Femur (tissue), 1 donor: ENCODE results near the gene NTF3.

Source experiments
- DNase-seq: peaks from one replicate; pipeline ENCODE4 v3.0.0-alpha.2; 2017

The NTF3 gene

DNA sequence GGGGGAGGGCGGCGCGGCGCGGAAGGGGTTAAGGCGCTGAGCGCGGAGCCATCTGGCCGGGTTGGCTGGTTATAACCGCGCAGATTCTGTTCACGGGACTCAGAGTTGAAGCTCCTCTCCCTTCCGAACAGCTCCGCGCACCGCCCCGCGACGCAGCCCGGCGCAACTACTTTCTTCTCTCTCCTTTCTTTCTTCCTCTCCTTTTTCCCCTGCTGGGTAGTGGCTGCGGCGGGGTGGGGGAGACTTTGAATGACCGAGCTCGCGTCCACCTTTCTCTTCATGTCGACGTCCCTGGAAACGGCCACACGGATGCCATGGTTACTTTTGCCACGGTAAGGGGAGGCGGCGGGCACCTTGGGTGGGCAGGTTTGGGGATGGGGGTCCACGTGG lies at the start of gene NTF3:
NTF3 (plus strand) TSS at position 98 of the 390 bp plus-strand sequence; CDS start at position 315, 217 bp downstream.
- peak; percentile 68 for DNase-seq

DNA sequence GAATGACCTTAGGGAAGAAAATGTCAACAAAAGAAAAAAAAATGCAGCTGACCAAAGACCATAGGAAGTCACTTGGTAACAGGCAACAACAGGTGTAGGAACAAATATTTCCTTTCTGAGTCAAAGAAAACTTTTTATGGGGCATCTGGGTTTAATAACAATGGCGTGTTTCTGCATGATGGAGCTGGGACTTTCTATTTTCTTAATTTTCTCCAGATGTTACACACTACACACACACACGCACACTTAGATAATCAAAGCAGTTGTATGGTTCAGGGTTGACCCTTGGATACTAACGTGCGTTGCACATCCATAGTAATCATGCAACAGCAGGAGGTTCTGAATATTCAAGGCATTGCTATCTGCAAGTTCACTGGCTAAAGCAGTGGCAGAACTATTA lies 47.9 kb upstream of the NTF3 start:
- DNase-seq: no peak

DNA sequence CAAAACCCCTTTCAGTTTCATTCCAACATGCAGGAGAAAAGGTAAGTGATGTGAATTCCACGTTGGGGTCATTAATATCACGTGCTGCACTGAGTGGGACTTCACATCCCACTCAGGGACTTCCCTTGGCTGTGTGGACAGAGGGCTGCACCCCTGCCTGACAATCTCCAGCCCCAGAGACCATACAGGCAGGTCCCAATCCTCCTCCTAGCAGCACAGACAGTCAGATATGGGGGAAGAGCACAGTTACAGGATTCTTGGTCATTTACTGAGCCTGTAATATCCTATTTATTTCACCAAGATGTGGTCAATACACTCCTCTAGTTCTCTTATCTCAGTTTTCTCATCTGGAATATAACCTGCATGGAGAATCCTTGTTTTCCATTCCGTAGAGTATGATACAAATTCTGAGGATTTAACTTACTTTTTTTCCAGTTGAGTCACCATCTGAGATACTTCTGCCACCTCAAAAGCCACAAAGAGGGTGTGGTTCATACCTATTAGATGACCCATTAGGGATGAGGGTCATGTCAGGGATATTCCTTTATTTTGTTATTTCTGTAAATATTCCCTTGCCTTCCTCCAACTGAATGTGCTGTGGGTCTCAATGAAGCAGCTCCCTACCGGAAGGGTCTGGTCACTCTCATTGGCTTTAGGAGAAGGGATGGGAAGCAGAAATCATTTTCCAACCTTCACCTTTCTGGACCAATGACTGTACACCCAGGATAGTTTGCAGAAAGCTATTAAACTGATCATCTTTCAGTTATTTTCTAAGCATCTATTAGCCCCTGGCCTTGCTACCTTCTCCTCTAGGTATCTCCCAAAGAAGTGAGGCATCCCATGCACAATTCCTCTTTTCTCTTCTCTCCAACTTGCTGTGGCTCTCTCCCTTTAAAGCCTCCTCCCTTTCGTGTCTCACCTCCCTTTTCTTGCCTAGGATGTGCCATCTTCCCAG lies 43.0 kb upstream of the NTF3 start:
- no peak for DNase-seq

DNA sequence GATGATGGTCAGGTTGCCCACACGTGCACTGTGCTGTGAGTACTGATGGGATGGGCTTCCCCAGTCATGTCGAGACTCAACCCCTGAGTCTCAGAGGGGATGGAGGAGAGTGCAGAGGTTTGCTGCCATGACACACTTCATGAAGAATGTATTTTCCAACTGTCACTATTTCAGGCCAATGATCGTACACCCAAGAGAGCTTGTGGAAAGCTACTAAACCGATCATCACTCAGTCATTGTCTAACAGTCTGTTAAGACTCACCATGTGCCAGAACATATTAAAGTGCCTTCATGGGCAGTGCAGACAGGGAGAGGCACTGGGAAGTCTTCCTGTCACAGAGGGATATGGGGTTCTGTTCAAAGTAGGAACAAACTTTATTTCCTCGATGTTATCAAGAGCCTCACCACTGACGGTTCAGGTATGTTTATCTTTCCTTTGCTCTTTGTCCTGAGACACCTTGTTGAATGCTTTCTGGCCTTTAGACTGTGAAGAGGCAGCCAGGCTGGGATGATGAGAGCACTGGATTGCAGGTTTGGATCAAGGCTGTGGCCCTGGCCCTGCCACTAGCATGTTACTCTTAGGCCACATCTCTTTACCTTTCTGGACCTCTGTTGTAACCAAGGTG lies 41.6 kb upstream of the NTF3 start:
- DNase-seq: no peak

DNA sequence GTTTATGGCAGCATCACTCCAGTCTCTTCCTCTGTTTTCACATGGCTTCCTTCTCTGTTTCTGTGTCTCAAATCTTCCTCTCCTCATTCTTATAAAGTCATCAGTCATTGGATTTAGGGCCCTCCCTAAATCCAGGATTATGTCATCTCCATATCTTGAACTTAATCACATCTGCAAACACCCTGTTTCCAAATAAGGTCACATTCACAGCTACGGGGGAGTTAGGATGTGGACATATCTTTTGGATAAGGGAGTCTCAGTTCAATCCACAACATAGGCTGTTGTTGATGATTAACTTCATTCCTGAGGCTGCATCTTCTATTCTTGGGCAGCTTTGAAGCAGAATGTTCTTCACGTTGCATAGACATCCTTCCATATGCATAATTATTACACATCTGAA lies 40.3 kb upstream of the NTF3 start:
- no peak for DNase-seq

DNA sequence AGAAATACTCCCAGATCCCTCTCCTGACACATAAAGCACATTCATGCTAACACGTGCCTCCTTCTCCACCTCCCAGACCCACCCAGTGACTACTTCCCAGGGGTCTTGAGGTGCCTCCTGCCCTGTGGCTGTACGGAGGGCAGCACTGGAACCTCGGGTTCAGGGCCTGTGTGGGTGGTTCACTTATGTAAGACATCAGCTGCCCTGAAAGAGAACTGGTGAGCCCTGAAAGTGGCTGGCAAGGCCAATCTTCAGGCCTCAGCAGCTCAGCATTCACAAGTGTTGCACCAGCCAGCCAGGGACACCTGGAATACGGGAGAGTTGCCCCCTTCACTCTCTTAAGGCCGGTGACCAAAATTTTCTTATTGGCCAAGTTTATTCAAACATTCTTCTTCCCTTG lies 38.9 kb upstream of the NTF3 start:
- no peak for DNase-seq

DNA sequence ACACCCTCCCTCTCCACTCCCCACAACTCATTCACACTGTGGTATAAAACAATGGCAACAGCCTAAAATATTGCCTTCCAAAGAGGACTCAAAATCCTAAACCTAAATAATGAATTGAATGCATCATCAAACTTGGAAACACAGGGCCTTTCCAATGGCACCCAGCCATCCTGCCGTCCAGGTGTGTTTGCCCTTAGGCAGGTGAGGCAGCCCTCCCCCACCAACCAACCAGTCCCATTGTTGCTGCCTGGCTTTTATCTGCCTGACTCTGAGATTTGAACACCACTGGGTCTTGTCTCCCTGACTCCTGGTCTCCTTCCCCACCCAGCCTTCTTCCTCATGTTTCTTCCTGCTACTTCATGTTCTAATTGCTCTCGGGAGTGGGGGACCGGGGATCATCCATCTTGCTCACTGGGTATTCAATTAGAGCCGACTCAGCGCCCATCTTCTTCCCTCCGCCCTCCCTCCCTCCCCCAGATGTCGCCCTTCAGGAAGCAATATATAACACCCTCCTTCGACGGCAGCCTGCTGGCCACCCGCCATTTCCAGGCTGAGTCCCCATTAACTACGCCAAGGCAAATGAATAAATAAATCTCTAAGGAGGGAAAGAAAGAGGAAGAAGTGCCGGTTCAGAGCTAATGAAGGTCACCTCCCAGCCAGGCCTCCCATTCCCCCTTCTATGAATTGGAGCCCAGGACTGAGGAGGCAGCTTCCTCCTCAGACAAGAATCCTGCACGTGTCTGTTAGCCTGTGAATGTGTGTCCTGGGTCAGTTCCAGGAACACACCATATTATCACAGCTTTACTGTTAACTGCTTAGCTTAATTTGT lies 36.3 kb upstream of the NTF3 start:
- no peak for DNase-seq

DNA sequence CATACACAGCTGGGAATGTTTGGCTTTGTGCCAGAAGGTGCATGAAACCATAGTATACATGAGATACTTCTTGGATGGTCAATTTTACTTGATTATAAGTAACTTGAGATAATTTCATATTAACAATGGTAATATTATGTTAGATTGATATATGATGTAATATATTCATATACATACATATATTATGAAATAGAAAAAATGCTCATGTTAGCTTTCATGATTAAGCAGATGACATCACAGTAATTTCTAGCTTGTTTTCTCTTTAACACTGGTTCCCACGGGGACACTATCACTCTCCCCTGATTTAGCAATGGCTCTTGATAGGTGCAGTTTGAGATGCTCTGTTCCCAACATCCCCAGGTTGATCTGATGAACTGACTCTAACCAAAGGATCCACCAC lies 35.4 kb upstream of the NTF3 start:
- no peak for DNase-seq

DNA sequence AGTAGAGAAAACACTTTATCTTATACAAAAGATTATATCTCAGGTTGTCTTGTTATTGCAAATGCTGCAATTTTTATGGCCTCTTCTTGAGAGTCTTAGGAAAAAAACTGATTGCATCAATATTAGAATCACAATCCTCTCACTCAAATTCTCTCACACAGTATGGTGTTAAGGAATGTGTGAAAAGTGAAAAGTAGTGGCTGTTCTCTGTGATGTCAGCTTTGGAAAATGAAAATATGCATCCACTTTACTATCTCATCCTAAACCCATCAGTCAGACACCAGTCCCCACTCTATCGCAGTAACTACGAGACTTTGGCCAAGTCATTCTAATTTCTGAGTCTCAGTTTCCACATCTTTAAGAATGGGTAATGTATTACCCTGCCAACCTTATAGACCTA lies 32.6 kb upstream of the NTF3 start:
- no peak for DNase-seq

DNA sequence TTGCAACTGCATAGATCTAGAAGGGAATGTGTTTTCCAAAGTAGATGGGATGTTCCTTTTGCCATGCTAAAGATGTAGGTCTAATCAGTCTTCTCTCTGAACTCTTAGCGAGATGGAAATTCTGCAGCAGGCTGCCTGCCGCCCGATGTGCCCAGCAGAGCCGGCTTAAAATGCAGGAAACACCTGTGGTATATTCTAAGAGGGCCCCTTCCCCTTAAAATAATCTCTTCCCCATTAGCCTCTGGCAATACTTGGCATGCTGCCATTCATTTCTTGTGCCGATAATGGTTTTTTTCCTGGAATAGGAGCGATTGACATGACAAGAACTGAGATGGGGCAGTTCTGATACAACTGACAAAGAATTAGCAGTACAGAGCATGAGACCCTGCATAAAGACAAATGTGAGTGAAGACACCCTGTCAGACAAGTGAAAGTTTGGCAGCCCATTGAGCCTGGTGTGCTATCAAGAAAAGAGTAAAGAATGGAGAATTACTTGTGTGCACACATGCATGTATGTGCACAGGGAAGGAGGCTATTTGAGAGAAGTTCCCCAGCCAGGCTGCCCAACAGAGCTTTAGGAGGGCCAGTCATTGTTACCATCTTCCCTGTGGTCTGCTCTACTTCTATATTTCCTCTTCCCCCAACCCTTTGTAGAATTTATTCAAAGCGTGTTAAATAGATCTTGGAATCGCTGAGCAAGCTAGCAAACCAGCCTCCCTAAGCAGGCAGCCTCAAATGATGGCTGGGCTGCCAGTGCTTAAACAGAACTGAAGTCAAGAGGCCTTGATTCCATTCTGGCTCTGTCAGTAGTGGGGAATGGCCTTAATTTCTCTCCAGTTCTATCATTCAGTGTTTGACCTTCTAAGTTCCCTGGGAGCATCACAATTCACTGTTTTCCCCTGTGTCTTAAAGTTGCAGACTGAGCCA lies 29.6 kb upstream of the NTF3 start:
- DNase-seq: no peak

DNA sequence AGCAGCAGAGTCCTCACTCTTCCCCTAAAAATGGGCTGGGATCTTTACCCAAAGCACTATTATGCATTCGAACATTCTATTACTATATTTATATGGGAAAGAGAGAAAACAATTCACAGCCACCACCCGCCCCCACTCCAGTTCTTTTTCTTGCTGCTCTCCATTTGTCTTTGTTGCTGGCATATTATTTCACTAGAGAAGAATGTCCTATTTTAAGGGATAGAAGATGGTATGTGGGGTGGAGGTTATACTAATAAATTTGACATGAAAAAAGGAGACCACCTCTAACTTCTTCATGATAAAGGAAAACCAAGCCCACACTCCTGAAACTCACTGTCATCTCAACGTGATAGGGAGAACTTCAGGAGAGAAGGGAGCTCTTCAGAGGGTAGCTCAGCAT lies 28.5 kb upstream of the NTF3 start:
- no peak for DNase-seq

DNA sequence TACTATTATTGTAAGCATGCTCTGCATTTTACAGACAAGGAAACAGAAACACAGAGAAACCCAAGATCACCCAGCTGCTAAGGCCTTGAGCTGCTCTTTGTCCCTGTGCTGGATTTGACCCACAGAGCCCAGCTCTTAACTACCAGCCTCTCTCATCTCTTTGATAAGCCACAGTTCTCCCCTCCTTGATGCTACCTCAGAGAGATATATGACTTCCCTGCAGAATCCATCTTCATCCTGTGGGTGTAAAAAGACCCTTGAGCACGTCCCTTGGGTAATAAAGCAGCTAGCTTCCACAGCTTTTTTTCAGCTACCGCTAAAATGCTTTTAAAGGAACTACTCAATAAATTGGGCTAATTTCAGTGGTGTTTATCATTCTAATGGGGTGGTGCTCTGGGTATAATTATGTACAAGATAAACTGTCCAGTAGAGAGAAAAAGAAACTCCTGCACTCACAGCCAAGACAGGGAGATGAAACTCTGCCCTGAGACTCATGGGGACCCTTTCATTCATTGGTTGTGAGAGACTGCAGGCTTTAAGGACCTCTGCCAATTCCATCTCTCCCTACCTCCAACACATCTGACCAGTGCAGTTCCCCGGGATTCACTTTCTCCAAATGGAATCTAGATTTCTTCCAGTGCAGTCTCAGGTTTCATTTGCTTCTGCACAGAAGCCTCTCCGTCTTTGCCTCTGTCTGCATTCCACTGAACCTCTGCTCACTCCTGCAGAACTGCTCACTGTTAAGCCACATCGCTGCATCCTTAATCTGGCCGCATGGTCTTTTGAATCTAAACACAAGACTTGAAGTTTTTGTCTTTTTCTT lies 24.7 kb upstream of the NTF3 start:
- DNase-seq: no peak

DNA sequence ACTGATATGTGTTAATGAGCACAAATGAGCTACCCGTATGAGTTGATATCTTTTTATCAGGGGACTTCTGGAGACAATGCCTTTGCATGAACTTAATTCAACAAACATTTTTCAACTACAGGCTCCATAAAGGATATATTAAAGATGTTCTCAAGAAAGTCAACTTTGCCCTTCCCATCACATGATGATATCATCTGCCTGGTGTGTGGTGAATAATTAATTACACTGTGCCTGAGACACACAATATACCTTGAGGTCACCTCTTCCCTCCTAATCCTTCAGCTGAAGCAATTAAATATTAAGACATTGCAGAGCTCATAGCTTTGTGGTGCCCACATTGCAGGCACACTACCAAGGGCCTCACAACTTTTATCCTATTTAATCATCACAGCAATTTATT lies 22.3 kb upstream of the NTF3 start:
- DNase-seq: no peak

DNA sequence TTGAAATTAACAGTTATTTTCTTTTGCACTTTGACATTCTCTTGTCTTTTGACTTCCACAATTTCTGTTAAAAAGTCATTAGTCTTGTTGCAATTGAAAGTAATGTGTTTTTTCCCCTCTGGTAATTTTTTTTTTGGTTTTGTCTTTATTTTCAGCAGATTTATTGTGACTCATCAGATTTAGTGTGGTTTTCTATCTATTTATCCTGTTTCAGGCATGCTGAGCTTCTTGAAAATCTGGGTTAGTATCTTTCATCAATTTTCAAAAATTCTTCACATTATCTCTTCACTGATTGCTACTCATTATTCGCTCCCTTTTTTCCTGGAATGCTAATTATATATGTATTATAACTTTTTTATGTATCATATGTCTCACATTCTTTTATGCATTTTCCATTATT lies 15.3 kb upstream of the NTF3 start:
- DNase-seq: no peak

DNA sequence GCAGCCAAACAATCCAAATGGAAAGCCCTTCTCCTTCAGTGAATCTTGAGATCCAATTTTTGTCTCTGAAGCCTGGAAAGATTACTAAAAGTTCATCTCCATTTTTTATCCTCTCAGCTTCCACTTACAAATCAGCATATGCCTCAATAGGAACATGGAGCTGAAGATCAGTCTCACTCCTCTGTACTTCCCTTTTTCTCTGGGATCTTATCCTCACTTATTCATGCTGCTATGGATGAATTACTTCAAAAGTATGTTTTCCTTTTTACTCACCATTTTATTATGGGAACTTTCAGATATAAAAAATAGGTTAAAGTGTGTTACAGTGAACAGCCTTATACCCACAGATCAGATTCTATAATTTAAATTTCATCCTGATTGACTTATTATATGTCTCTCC lies 14.4 kb upstream of the NTF3 start:
- no peak for DNase-seq

DNA sequence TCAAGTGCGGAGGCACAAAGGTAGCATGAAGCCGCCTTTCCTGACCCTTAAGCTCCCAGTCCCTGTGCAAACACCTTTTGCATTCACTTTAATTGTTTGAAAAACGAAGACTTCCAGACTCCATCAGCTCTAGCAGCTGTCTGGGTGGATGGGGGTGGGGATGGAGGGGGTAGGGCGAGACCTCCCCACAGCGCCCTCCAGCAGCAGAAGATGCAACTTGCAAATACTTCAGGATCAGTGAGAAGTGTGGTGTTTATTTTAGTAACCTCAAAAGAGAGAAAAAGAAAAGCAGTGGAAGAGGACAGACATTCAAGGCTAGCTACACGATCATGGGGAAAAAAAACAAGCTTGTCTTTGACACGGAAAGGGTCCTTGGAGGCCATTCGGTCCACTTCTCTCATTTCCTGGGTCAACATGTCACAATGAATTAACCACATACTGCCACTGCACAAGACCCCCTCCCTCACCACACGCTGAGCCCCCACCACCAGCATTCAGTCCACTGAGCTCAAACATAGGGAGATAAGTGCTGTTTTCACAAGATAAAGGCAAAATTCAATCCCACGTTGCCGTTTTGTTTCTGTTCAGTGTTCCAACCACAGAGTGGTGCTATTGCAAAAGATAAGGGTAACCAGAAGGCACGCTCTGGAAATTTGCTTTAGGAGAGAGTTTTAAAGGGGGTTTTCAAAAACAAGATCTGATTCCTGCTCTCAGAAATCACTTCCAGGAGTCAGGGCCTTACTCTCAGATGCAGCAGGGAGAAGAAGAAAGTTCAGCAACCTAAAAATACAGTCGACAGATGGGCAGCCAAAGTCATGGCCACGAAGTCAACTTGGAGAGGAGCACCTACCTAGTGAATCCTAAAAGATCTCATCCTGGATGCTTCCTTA lies 3.3 kb upstream of the NTF3 start:
- DNase-seq: no peak

DNA sequence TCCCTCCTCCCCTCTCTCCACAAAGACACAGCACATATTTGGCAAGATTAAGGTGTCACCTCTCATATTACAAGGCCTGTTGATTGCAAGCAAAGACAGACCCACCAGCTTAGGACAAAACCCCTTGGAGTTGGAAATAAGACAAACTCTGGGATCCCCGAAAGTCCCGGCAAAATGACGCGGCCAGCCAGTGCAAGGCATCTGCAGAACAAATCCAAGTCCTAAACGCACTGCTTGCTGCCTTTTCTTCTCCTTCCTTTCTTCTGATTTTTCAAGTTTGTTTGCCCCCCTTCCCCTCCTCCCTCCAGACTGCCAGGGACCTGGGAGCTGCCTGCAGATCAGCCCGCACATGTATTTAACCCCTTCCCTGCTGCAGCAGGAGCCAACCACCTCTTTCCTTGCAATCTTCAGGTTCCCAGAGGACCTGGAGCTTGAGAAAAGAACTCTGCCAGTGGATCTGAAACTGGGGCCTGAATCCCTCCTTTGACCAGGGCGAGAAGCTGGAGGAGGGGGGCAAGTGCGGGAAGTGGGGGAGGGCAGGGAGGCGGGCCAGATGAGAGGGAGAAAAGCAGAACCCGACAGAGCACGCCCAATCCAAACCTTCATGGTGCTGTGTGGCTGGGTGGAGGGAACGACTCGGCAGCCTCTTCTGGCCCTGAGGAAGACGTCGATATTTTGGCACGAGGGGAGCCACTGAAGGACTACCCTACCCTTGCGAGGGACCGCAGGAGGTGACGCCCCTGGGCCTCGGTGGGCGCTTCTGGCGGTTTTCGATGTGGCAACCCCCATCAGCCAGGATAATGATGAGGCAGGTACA lies 2.0 kb upstream of the NTF3 start:
- no peak for DNase-seq

DNA sequence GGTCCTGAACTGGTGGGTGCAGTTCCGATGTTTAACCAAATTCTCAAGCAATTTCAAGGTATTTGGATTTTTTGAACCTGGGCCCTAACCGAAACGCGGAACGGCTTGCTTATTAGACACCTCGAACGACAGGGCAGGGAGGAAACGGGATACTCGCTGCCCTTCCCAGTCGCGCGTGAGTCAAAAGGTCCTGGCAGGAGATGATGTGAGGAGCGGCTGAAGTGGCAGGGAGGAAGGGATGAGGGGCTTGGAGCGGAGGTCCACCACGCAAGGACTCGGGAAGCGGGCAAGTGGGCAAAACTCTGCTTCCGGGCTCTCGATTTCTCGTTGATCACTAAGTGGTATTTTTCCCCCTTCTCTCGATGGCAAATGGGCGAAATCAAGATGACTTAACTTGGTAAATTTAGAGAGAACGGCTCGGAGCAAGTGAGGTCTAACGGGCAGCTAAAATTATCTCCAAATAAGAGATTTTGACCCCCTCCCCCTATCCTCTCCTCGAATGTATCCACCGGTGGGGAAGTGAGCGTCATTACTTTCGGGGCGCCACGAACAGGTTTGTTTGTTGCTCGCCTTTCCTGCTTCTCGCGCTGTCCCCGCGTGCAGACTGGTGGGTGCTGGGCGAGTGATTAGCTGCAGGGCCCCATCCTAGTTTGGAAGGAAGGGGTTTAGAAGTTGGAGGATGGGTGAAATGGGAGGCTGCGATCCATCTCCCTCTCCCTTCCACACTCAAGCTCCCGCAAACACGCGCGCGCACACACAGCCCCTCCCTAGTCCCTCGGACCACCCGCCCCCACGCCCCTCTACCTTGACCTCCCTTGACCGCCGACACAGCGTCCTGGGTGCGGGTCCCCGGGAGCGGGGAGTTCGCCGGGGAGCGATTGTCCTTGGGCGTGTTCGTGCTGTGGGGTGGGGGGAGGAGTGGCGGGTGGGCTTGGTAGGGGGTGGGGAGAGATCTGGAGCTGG lies 986 bp upstream of the NTF3 start:
- no peak for DNase-seq
